Measurements from ENCODE around the gene B3GAT2.

Gene B3GAT2

DNA sequence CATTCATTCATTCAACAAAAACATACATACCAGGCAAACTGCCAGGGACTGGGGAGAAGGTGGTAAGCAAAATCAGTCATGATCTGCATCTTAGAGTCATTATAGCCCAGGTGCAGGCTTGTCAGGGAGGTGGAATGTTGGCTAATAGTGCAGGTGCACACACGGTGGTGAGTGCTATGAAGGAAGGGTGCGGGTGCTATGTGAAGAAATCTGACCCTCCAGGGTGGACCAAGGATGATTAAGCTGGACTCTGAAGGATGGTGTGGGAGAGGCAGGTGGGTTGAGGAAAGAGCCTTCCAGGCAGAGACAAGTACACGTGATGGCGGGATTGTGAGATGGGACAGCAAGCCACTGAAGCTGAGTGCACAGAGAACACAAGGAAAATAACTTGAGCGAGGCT lies 77.4 kb downstream of the B3GAT2 start:
- Mint-ChIP-seq H3K27ac (no peak overlapping the region), H3K4me1 (peaks cover 3% of the 10 kb centered on the region), H3K9me3 (no peaks in the 10 kb centered on the region), H3K36me3 (no peaks in the 10 kb centered on the region), H3K4me3 (no peak overlapping the region), H3K27me3 (peaks cover 12% of the 10 kb centered on the region)
- DNase-seq (ENCODE audit: low spot score in 2 of 2) (no peak), ATAC-seq (ENCODE audit: low read depth) (no peak)

DNA sequence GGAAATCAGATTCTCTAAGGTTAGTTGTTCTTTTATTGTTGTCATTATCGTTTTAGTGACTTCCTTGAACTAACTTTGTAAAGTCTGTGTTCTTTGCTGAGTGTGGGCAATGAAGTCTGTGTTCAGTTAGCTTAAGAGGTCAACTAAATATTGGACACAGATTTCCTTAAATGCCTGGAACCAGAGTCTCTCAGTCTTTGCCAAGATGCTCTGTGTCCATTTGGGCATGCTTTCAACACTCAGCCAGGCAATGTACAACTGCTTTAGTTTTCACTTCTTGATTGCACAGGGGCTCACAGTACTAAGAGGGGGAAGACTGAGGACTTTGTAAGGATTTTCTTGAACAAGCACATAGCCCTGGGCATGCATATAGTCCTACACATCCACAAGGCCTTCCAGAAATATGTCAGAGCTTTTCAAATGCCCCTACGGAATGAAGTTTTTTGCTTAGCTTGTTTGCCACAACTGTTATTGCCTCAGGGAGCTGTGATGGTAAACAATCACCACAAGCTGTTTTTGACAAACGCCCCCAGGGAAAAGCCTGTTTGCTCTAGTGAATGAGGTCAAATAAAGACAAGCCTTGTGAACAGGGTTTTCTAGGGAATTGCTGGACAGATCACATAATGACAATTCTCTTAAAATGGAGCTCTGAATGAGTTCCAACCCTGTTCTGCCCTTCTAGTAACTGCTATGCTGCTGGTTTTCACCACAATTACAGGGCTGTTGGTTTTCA lies 82.5 kb downstream of the B3GAT2 start:
- peaks cover 5% of the 10 kb centered on the region for H3K27me3 Mint-ChIP-seq
- H3K4me1 Mint-ChIP-seq = no peaks in the 10 kb centered on the region
- no peak overlapping the region for H3K4me3 Mint-ChIP-seq

DNA sequence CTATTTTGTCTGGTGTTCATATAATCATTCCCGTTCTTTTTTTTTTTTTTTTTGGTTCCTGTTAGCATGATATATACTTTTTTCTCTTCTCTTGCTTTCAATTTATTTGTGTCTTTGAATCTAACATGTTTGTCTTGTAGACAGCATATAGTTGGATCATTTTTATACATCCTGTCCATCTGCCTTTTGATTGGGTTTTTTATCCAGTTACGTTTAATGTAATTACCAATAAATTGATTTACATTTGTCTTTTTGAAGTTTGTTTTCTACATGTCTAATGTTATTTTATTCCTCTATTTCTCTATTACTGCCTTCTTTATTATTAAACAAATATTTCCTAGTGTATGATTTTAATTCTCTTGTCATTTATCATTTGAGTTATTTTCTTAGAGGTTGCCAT lies 84.4 kb downstream of the B3GAT2 start:
- H3K27me3 Mint-ChIP-seq = peaks cover 2% of the 10 kb centered on the region
- no peak overlapping the region for H3K27ac Mint-ChIP-seq
- DNase-seq (ENCODE audit: low spot score in 2 of 2) (no peak), ATAC-seq (ENCODE audit: low read depth) (no peak)
- H3K4me3 Mint-ChIP-seq = no peak overlapping the region
- H3K36me3 Mint-ChIP-seq = no peaks in the 10 kb centered on the region
- H3K9me3 Mint-ChIP-seq = peaks cover 15% of the 10 kb centered on the region
- no peaks in the 10 kb centered on the region for H3K4me1 Mint-ChIP-seq

More for the DNA sequence above, 82.5 kb downstream of the B3GAT2 start:
- Mint-ChIP-seq H3K27ac (no peak overlapping the region), H3K36me3 (no peaks in the 10 kb centered on the region), H3K9me3 (peaks cover 15% of the 10 kb centered on the region)
- DNase-seq (ENCODE audit: low spot score in 2 of 2) (no peak), ATAC-seq (ENCODE audit: low read depth) (no peak)

DNA sequence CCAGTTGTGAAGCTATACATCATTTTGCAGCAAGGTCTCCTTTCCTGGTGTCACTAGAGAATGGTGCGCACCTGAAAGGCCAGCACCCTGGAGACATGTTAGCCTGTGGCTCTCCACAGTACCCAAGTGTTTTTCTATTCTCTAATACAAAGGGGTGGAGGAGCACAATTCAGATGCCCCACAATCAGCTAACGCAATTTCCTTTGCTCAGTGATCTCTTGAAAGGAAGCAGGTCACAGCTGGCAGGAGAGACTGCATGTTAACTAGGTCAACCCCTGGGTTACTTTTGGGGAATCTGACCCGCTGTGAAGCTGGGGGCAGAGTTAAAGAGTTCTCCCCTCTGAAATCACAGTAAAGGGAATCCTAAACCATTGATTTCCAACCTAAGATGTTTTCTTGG lies 92.5 kb downstream of the B3GAT2 start:
- Mint-ChIP-seq H3K27ac (no peak overlapping the region), H3K4me3 (no peak overlapping the region), H3K27me3 (peaks cover 3% of the 10 kb centered on the region), H3K9me3 (peaks cover 4% of the 10 kb centered on the region), H3K4me1 (no peaks in the 10 kb centered on the region), H3K36me3 (peaks cover 13% of the 10 kb centered on the region)
- no peak for ATAC-seq (ENCODE audit: low read depth)
- no peak for DNase-seq (ENCODE audit: low spot score in 2 of 2)

DNA sequence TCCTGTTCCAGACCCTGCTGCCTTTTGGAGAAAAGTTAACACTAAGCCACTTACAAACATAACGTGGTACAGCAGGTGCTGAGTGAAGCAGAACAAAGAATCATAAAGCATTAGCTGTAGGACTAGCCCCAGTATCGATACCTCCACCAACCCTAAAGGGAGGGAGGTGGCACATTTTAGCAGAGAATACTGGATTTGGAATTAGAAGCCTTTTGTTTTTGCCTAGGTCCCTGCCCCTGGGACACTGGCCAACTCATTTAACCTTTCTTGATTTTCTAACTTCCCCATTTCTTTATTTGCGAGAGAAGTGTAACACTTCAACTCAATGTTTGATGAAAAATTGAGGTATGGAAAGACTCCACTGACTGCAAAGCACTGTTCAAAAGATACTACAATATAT lies 93.5 kb downstream of the B3GAT2 start:
- Mint-ChIP-seq H3K27me3 (peaks cover 3% of the 10 kb centered on the region), H3K9me3 (peaks cover 4% of the 10 kb centered on the region), H3K36me3 (peaks cover 19% of the 10 kb centered on the region), H3K27ac (no peak overlapping the region), H3K4me3 (no peak overlapping the region), H3K4me1 (no peaks in the 10 kb centered on the region)
- DNase-seq (ENCODE audit: low spot score in 2 of 2) (no peak), ATAC-seq (ENCODE audit: low read depth) (no peak)

DNA sequence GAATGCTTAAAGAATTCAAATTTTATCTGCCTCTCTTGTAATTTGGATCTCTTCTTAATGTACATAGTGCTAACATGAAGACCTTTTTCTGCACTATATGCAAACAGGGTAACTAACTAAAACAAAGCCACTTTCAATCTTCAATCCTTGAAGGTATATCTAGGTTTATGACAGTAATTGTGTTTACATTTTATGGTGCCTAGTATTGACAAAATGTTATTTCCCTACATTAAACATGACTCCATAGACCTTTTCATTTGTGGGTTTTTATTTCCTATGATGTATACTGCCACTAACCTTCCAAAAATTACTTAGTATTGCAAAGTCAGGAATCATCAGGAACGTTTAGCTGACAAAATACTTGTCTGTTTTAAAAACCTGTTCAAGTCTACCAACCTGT lies 95.9 kb downstream of the B3GAT2 start:
- DNase-seq (ENCODE audit: low spot score in 2 of 2) (no peak), ATAC-seq (ENCODE audit: low read depth) (no peak)
- peaks cover 4% of the 10 kb centered on the region for H3K4me1 Mint-ChIP-seq
- no peaks in the 10 kb centered on the region for H3K27me3 Mint-ChIP-seq
- peaks cover 18% of the 10 kb centered on the region for H3K36me3 Mint-ChIP-seq
- H3K27ac Mint-ChIP-seq = no peak overlapping the region
- H3K9me3 Mint-ChIP-seq = no peaks in the 10 kb centered on the region
- no peak overlapping the region for H3K4me3 Mint-ChIP-seq

DNA sequence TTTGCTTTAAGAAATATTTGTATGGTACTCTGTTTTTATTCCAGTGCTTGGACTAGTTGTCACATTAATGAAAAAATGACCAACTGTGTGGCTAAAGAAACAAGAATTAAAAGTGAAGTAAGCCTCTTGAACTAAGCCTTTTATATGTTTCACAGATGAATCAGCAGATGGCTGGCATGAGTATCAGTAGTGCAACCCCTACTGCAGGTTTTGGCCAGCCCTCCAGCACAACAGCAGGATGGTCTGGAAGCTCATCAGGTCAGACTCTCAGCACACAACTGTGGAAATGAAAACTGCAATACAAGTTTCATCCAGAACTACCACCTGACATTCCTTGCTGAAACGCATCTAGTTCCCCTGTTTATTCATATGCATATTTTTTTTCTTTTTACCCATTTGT lies 96.8 kb downstream of the B3GAT2 start:
- Mint-ChIP-seq H3K9me3 (no peaks in the 10 kb centered on the region), H3K4me3 (no peak overlapping the region), H3K27ac (no peak overlapping the region), H3K36me3 (peaks cover 18% of the 10 kb centered on the region), H3K4me1 (peaks cover 7% of the 10 kb centered on the region), H3K27me3 (no peaks in the 10 kb centered on the region)
- ATAC-seq (ENCODE audit: low read depth) (no peak), DNase-seq (ENCODE audit: low spot score in 2 of 2) (no peak)

DNA sequence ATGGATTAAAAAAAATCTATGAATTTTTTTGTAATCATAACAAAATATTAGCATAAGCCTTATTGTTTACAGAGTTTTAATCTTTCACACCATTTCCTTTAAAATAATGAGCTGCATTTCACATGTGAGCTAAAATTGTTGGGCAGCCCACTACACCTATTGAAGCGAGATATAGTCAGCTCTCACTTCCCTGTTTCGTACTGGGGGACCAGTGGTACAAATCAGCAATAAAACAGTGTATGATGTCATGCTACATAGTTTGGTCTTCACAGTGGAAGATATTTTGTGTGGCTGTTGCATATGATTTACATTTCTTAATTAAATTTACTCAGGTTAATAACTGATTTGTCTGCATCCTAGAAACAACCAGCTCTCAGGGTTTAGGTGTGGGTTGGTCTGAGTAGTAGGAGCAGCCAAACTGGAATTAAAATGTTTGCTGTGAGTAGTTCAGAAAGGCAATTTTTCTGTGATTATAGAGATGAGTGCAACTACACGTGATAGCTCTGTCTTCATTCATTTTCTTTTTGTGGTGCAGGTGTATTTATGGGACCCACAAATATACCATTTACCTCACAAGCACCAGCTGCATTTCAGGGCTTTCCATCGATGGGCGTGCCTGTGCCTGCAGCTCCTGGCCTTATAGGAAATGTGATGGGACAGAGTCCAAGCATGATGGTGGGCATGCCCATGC lies 99.3 kb downstream of the B3GAT2 start:
- H3K27ac Mint-ChIP-seq = no peak overlapping the region
- peaks cover 20% of the 10 kb centered on the region for H3K36me3 Mint-ChIP-seq
- DNase-seq (ENCODE audit: low spot score in 2 of 2) (peak in 1 of 2 donors; percentile 7), ATAC-seq (ENCODE audit: low read depth) (peak; percentile 100)
- H3K4me1 Mint-ChIP-seq = peaks cover 7% of the 10 kb centered on the region
- H3K27me3 Mint-ChIP-seq = no peaks in the 10 kb centered on the region
- no peaks in the 10 kb centered on the region for H3K9me3 Mint-ChIP-seq
- no peak overlapping the region for H3K4me3 Mint-ChIP-seq

DNA sequence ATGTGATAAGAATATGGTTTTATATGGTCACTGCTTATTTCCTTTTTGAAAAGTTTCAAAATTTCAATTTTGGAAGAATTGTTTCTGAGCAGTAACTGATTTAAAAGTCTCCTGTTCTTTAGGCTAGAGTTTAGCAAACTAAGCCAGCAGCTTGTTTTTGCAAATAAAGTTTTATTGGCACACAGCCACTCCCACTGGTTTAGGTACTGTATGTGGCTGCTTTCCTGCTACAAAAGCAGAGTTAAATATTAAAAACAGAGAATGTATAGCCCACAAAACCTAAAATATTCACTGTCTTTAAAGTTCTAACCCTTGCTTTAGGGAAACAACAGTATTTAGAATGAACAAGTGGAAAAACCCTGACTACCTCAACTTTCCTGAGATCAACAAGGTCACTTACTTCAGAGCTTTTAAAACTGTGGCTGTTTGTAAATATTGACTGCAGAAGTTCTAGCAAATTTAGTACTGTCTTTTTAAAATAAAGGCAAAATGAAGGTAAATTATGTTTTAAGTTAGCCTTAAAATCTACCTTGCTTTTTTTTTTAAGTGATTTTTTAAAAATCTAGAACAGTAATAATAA lies 104.1 kb downstream of the B3GAT2 start:
- H3K27me3 Mint-ChIP-seq = no peaks in the 10 kb centered on the region
- no peak overlapping the region for H3K4me3 Mint-ChIP-seq
- H3K36me3 Mint-ChIP-seq = peaks cover 4% of the 10 kb centered on the region
- ATAC-seq (ENCODE audit: low read depth) (no peak), DNase-seq (ENCODE audit: low spot score in 2 of 2) (no peak)
- peaks cover 13% of the 10 kb centered on the region for H3K4me1 Mint-ChIP-seq
- H3K27ac Mint-ChIP-seq = no peak overlapping the region
- no peaks in the 10 kb centered on the region for H3K9me3 Mint-ChIP-seq

DNA sequence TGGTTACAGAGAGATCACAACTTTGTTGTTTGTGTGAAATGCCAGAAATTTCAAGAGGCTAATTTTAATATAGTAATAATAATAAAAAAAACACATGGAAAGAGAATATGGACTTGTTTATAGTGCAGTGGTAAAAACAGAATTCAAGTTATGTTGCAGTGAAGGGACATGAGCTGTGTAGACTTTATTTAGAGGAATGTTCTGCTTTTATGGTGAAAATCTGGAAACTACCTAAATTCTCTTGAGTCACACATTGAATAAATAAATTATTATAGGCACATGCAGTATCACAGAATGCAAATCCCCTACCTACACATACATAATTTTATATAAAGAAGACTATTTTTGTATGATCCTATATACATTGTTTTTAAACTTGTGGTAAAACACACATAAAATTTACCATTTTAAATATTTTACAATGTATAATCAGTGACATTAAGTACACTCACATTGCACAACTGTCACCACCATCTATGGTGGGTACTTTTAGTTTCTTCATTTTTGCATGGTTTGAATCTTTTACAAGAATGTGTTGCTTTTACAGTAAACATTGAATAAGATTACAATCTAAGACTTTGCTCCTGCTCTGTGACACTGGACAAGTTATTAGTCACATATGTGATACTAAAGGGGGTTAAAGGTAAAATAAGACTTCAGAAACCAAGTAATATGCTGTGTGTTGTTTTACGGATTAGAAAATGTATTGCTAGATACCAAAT lies 107.4 kb downstream of the B3GAT2 start:
- Mint-ChIP-seq H3K36me3 (peaks cover 10% of the 10 kb centered on the region), H3K27me3 (no peaks in the 10 kb centered on the region), H3K4me1 (peaks cover 11% of the 10 kb centered on the region), H3K27ac (peak overlapping the region; percentile 38), H3K9me3 (no peaks in the 10 kb centered on the region), H3K4me3 (no peak overlapping the region)
- no peak for ATAC-seq (ENCODE audit: low read depth)
- DNase-seq (ENCODE audit: low spot score in 2 of 2) = no peak

DNA sequence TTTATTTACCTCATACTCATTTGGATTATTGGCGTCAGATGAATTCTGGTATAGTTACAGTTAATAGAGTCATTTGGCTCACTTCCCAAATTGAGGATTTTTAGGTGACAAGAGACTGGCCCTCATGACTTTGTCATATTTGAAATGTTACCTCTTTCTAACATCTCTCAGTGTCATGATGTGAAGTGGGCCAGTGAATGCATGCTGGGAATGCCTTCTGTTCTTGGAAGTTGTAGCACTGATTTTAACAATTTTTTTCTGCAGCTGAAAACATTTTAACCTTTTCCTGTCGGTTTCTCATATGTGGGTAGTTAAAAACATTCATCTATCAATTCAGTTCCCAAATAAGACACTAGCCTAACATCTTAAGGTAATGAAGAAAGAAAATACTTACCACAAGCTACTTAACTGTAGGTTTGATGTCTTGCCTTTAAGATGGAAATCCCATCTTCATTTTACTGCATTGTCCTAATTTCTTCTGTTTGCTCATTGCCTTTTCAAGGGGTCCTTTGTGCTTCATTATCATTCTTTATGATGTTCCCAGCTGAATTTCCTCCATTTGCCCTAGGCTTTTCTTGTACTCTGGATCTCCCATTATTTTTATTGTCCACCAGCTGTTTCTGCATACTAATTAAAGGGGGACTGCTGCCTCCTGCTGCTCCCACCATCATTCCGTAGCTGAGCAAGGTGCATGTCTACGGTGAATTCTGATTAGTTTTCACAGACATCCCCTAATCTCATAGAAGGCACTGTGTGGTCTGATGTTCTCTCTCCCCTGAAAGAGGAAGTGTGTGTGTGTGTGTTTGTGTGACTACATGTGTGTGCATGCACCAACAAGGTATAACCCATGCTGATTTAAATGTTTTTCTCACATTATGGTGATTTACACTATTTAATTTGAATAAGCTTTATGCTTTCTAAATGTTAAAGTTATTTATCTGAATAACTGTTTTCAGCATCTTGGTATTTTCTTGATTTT lies 109.5 kb downstream of the B3GAT2 start:
- no peaks in the 10 kb centered on the region for H3K27me3 Mint-ChIP-seq
- ATAC-seq (ENCODE audit: low read depth) (no peak), DNase-seq (ENCODE audit: low spot score in 2 of 2) (no peak)
- H3K9me3 Mint-ChIP-seq = no peaks in the 10 kb centered on the region
- H3K4me1 Mint-ChIP-seq = peaks cover 11% of the 10 kb centered on the region
- peaks cover 10% of the 10 kb centered on the region for H3K36me3 Mint-ChIP-seq
- no peak overlapping the region for H3K4me3 Mint-ChIP-seq
- peak overlapping the region; percentile 15 for H3K27ac Mint-ChIP-seq

DNA sequence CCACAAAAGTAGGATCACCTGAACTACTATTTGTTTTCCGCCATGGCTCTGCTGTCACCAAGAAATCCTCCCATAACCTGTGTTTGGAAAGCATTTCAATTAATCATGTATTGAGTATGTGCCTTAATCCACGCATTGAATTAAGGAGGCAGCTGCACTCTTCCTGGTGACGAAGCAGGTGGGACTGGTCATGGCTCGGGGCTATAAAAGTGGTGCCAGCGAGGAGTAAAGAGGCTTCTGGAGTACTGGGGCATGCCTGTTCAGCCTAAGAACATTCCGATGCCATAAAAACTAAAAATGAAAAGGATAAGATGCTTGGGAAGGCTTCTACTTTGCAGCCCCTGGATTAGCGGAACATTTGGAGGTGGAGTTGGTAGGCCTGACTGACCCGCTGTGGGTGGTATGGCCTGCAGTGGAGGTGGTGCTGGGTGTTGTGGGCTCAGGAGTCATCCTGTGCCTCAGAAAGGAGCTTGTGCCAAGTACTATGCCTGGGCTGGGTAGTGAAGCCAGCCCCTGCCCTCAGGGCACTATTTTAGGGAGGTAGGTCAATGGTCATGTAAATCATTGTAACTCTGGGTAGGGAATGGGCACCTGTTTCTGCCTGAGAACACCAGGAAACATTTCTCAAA lies 110.5 kb downstream of the B3GAT2 start:
- DNase-seq (ENCODE audit: low spot score in 2 of 2) = no peak
- H3K4me3 Mint-ChIP-seq = no peak overlapping the region
- no peak for ATAC-seq (ENCODE audit: low read depth)
- H3K27ac Mint-ChIP-seq = no peak overlapping the region
- peaks cover 11% of the 10 kb centered on the region for H3K4me1 Mint-ChIP-seq
- H3K9me3 Mint-ChIP-seq = no peaks in the 10 kb centered on the region
- H3K27me3 Mint-ChIP-seq = no peaks in the 10 kb centered on the region
- peaks cover 15% of the 10 kb centered on the region for H3K36me3 Mint-ChIP-seq

DNA sequence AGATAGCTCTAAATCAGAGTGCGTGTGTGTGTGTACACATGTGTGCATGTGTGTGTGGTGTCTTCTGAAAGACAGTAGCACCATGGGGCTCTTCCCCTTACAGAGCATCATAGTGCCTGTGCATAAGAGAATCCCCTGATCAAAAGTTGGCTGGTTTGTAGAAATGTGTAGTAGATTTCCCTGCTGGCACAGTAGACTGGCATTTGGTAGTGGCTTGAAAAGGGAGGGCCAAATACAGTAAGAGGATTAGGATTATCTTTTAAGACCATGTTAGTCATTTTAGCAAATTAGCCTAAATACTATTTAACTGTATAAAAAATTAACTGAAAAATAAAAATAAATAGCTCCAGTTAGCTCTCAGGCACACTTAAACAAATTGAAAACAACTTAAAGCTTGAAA lies 112.6 kb downstream of the B3GAT2 start:
- no peaks in the 10 kb centered on the region for H3K27me3 Mint-ChIP-seq
- ATAC-seq (ENCODE audit: low read depth) (no peak), DNase-seq (ENCODE audit: low spot score in 2 of 2) (no peak)
- no peak overlapping the region for H3K4me3 Mint-ChIP-seq
- H3K27ac Mint-ChIP-seq = no peak overlapping the region
- H3K4me1 Mint-ChIP-seq = peaks cover 11% of the 10 kb centered on the region
- H3K9me3 Mint-ChIP-seq = no peaks in the 10 kb centered on the region
- H3K36me3 Mint-ChIP-seq = peaks cover 18% of the 10 kb centered on the region
